IPS DF 6.9 (cell line): ENCODE data around the gene DACT3.

Experiments
- DNase-seq: peaks from one replicate; pipeline ENCODE4 v3.0.0-alpha.2; 2013; ENCODE audit warnings: low read depth, low spot score
- H3K27ac ChIP-seq: one replicate; pipeline ENCODE4 v1.5.1; 2013; ENCODE audit warnings: low read length, control low read depth
- H3K27me3 ChIP-seq: 2 replicates; pipeline ENCODE4 v1.6.1; 2013; ENCODE audit warnings: mild to moderate bottlenecking, low read length; ENCODE audit not compliant: control insufficient read depth, insufficient read depth
- H3K36me3 ChIP-seq: 2 replicates; pipeline ENCODE4 v1.6.1; 2013; ENCODE audit warnings: low read length; ENCODE audit not compliant: control insufficient read depth, insufficient read depth
- H3K4me1 ChIP-seq: 2 replicates; pipeline ENCODE4 v1.6.1; 2013; ENCODE audit warnings: low read length; ENCODE audit not compliant: control insufficient read depth, insufficient read depth
- H3K4me3 ChIP-seq: 2 replicates; pipeline ENCODE4 v1.5.1; 2013; ENCODE audit warnings: mild to moderate bottlenecking, low read length
- H3K9me3 ChIP-seq: 2 replicates; pipeline ENCODE4 v1.6.1; 2013; ENCODE audit warnings: low read length, inconsistent platforms; ENCODE audit not compliant: control insufficient read depth, insufficient read depth
- WGBS: extraction: QIAGEN DNeasy Blood & Tissue Kit; methylation state at CpG from one replicate; pipeline ENCODE4 v1.1.7; 2013; ENCODE audit warnings: mixed read lengths, missing lambda C conversion rate; ENCODE audit not compliant: insufficient read length, insufficient coverage; 5-methylcytosine and 5-hydroxymethylcytosine counted together

The DACT3 gene

GRCh38 chr19:46621191-46622117 is 39.5 kb downstream of the DACT3 start:
- H3K4me3 ChIP-seq = no peak overlapping the region
- H3K36me3 ChIP-seq = no peaks in the 10 kb centered on the region
- H3K27me3 ChIP-seq = no peaks in the 10 kb centered on the region
- no peaks in the 10 kb centered on the region for H3K9me3 ChIP-seq
- DNase-seq = no peak
- no peaks in the 10 kb centered on the region for H3K4me1 ChIP-seq
- WGBS = no CpG with 5 or more reads among the region's 32 CpGs
- H3K27ac ChIP-seq = no peak overlapping the region

GRCh38 chr19:46620716-46621115 is 40.3 kb downstream of the DACT3 start:
- DNase-seq = no peak
- Histone ChIP-seq H3K4me1 (no peaks in the 10 kb centered on the region), H3K27ac (no peak overlapping the region), H3K27me3 (no peaks in the 10 kb centered on the region), H3K36me3 (no peaks in the 10 kb centered on the region), H3K9me3 (no peaks in the 10 kb centered on the region), H3K4me3 (no peak overlapping the region)
- no CpG with 5 or more reads among the region's 6 CpGs for WGBS

GRCh38 chr19:46620267-46620666 is 40.7 kb downstream of the DACT3 start:
- Histone ChIP-seq H3K27ac (no peak overlapping the region), H3K9me3 (no peaks in the 10 kb centered on the region), H3K4me1 (no peaks in the 10 kb centered on the region), H3K36me3 (no peaks in the 10 kb centered on the region), H3K4me3 (no peak overlapping the region), H3K27me3 (no peaks in the 10 kb centered on the region)
- no peak for DNase-seq
- no CpG with 5 or more reads among the region's 3 CpGs for WGBS

- WGBS = no CpG with 5 or more reads among the region's 9 CpGs
- Histone ChIP-seq H3K9me3 (no peaks in the 10 kb centered on the region), H3K4me1 (no peaks in the 10 kb centered on the region), H3K36me3 (no peaks in the 10 kb centered on the region), H3K27me3 (no peaks in the 10 kb centered on the region), H3K27ac (no peak overlapping the region), H3K4me3 (no peak overlapping the region)
- no peak for DNase-seq
Measured at GRCh38 chr19:46618670-46619231, 42.2 kb downstream of the DACT3 start.

- Histone ChIP-seq H3K27ac (no peak overlapping the region), H3K9me3 (no peaks in the 10 kb centered on the region), H3K4me1 (no peaks in the 10 kb centered on the region), H3K36me3 (no peaks in the 10 kb centered on the region), H3K4me3 (no peak overlapping the region), H3K27me3 (no peaks in the 10 kb centered on the region)
- WGBS = no CpG with 5 or more reads among the region's 6 CpGs
- DNase-seq = no peak
Measured at GRCh38 chr19:46617601-46618000, 43.4 kb downstream of the DACT3 start.

GRCh38 chr19:46616631-46617322 is 44.2 kb downstream of the DACT3 start:
- no CpG with 5 or more reads among the region's 17 CpGs for WGBS
- no peak overlapping the region for H3K27ac ChIP-seq
- no peaks in the 10 kb centered on the region for H3K27me3 ChIP-seq
- H3K4me3 ChIP-seq = no peak overlapping the region
- no peak for DNase-seq
- no peaks in the 10 kb centered on the region for H3K4me1 ChIP-seq
- H3K9me3 ChIP-seq = no peaks in the 10 kb centered on the region
- no peaks in the 10 kb centered on the region for H3K36me3 ChIP-seq

GRCh38 chr19:46615966-46616365 is 45.0 kb downstream of the DACT3 start:
- no CpG with 5 or more reads among the region's 10 CpGs for WGBS

GRCh38 chr19:46614114-46614722 is 46.8 kb downstream of the DACT3 start:
- WGBS = no CpG with 5 or more reads among the region's 12 CpGs
- H3K27me3 ChIP-seq = no peaks in the 10 kb centered on the region
- no peak for DNase-seq
- no peaks in the 10 kb centered on the region for H3K4me1 ChIP-seq
- no peak overlapping the region for H3K27ac ChIP-seq
- peaks cover 7% of the 10 kb centered on the region for H3K36me3 ChIP-seq
- H3K4me3 ChIP-seq = no peak overlapping the region
- H3K9me3 ChIP-seq = no peaks in the 10 kb centered on the region

More at GRCh38 chr19:46615966-46616365, 45.0 kb downstream of the DACT3 start:
- Histone ChIP-seq H3K27me3 (no peaks in the 10 kb centered on the region), H3K9me3 (no peaks in the 10 kb centered on the region), H3K36me3 (no peaks in the 10 kb centered on the region), H3K4me3 (no peak overlapping the region), H3K4me1 (no peaks in the 10 kb centered on the region), H3K27ac (no peak overlapping the region)
- no peak for DNase-seq

GRCh38 chr19:46613525-46613924 is 47.5 kb downstream of the DACT3 start:
- Histone ChIP-seq H3K4me1 (no peaks in the 10 kb centered on the region), H3K36me3 (peaks cover 14% of the 10 kb centered on the region), H3K9me3 (no peaks in the 10 kb centered on the region), H3K27ac (no peak overlapping the region), H3K4me3 (no peak overlapping the region), H3K27me3 (no peaks in the 10 kb centered on the region)
- no CpG with 5 or more reads among the region's 22 CpGs for WGBS
- DNase-seq = no peak

GRCh38 chr19:46611776-46612175 is 49.2 kb downstream of the DACT3 start:
- no peak overlapping the region for H3K27ac ChIP-seq
- no CpG with 5 or more reads among the region's 6 CpGs for WGBS

More at GRCh38 chr19:46611776-46612175, 49.2 kb downstream of the DACT3 start:
- Histone ChIP-seq H3K36me3 (peaks cover 26% of the 10 kb centered on the region), H3K4me3 (no peak overlapping the region), H3K4me1 (no peaks in the 10 kb centered on the region), H3K27me3 (no peaks in the 10 kb centered on the region), H3K9me3 (no peaks in the 10 kb centered on the region)
- no peak for DNase-seq
